Left renal pelvis (tissue), 4 donors: Measurements from ENCODE around the gene GPC5. TPM values are rescaled to one million over a fixed set of nuclear protein-coding genes. Genes with fewer than 3 reads are reported as not detected.

Source experiments
- DNase-seq, 4 donors: peaks; one replicate each; pipeline ENCODE4 v3.0.0-alpha.2; 2013; ENCODE audit warnings: low read depth in 4 of 4, low spot score in 3 of 4
- polyA plus RNA-seq, 4 donors: library from polyadenylated mRNA; unstranded; fragments of 120-200 nt; gene quantifications; one replicate each; pipeline ENCODE4 v1.2.1, GENCODE V29; 2013; ENCODE audit not compliant: insufficient read length in 4 of 4

GPC5 gene
- polyA plus RNA-seq, 4 donors: 1.8 to 5.2 (median 3.4) TPM

DNA sequence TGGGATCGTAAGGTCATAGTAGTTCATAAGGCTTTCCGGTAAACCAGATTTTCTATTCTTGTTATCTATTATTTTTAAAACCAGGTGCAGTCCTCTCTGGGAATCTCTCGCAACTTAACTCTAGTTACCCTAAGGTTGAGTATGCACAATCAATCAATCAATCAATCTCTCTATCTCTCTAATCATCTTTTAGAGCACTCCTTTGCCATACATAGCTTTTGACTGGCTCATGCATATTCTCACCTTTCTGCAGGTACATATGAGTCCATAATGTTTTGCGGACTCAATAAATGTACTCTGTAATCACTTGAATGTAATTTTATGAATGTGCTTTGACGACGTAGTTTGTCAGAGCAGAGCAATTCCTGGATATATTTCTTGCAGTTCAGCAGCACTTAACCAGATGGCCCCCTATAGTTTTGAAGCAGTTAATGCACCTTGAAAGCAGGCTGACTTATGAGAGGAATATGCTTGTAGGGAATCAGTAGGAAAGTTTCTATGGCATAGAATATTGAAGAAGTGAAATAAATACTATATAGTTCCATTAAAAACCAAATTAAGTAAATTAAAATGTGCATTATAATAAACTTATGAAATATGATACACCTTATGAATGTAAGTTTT, 524.7 kb downstream of the GPC5 start:
- DNase-seq: no peak

- no peak for DNase-seq
Observed at GRCh38 chr13:91930687-91931086, 532.3 kb downstream of the GPC5 start.

DNA sequence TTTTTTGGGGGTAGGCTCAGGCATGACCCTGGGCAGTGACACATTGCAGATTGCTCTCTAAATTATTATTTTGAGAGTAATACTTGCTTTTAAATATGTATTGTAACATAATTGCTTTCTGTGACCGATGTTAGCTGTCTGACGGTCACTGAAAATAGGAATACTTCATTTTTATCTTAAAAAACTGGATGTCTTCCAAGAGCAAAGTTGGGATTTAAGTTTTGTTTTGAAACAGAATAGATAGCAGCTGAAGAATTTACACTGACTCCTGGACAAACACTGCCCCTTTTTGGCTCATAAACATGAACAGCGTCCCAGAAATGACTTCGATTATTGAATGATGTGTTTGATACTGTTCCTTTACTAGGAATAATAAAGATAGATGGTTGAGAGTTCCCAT, 535.9 kb downstream of the GPC5 start:
- no peak for DNase-seq

DNA sequence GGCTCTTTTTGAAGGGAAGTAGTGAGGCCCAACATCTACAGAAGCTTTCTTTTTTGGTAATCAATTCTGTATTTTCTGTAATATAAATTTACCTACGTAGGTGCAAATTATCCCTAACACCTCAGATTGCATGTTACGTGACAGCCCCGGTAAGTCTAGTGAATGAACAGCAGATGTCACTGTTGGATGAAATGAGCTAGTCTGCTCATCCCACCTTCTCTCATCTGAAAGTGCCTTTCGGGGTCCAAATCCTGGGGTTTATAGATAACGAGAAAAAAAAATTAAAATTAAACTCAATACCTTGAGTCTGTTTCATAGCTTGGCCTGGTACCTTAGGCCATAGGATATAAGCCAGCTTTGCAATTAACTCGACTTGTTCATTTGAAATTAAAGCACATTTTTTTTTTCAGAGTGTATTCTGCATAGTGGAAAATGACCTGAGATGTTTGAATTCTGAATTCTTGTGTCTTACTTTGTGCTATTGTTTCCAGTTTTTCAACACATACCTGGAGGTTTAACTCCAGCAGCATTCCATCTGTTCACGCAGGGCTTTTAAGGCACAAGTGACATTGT, 548.2 kb downstream of the GPC5 start:
- peak in 2 of 4 donors; percentile 9 to 10 for DNase-seq

DNA sequence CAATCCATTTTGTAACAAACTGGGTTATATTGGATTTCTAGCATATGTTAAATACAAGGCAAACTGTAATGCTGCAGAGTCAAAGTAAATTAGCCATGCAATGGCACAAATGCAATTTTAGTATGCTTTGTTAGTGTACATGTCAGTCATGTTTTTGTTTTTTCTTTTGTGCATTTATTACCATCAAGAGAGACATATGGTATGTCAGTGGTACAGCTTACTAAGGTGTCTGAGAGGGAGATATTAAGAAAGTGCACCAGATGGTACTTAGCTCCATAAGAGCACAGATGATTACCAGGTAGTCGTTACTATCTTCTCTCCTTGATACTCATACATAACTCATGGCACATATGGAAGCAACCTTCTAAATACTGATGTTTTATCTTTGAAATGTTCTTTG, 550.3 kb downstream of the GPC5 start:
- DNase-seq: no peak

DNA sequence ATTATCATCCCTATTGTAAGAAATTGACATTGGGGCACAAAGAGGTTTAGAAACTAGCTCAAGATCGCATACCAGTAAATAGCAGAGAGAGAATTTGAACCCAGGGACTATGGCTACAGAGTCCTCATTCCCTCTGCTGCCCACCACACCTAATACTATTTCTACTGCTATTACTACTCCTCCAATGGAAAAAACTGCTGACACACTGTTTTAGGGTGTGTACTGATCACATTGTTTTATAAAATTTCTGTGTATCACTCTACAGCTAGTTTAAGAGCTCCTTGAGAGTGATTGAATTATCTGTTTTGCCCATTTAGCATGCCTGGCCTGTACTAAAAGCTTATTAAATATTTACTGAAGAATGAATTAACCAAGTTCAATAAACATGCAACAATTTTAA, 552.4 kb downstream of the GPC5 start:
- DNase-seq: no peak

DNA sequence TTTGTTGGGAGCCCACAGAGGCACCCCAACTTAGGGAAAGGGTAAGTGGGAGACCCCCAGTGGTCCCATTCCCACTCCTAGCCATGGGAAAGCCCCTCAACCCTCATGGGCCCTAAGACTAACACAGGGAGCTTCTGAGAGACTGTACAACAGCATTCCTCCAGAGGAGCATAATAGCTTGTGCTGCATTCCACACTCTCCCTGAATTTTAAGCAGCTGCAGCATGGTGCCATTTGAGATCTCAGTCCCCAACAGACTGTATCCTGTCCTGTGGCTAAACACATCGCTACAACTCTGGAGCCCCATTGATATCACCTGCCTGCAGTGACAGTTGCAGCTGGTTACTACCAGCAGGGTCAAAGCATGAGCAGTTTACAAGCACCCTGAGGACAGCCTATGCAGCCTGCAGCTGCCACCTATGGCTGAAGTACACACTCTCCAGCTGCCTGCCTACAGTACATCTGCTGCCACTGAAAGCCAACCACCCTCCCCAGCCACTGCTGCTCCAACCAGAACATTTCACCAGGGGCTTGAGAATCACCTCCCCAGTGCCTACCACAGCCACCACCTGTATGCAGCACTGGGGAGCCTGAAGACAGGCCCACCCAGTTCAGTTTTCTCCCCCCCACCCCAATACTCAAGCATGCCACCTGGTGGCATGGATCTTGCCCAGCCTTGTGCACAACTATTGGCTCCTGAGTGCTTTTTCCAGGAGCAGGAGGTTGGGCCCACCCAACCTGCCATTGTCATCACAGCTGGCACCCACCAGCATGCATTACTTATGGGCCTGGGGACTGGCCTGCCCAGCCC, 557.3 kb downstream of the GPC5 start:
- no peak for DNase-seq

- DNase-seq: no peak
Observed at GRCh38 chr13:91960947-91961346, 562.5 kb downstream of the GPC5 start.

- no peak for DNase-seq
Observed at GRCh38 chr13:91962946-91963345, 564.5 kb downstream of the GPC5 start.

DNA sequence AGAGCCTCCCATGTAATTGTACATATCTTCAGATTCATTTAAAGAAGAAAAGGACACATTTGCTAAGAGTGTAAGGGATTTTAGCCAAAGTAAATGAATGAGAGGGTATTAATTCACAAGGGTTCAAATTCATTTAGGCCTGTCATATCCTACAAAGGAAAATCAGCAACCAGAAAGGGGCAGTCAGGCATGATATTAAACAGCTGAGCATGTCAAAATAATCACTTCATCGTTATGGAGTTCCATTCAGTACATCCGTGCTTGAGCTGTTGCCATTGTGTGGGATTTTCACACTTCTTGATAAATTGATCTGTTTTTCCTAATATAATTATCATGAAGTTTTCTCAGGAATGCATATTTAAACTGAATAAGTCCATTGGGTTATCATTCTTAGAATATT, 567.1 kb downstream of the GPC5 start:
- DNase-seq: no peak

GRCh38 chr13:91978571-91978970, 580.1 kb downstream of the GPC5 start:
- DNase-seq: no peak

GRCh38 chr13:91986761-91987483, 588.5 kb downstream of the GPC5 start:
- peak in 1 of 4 donors; percentile 11 for DNase-seq

GRCh38 chr13:91988331-91988730, 589.9 kb downstream of the GPC5 start:
- no peak for DNase-seq

- no peak for DNase-seq
Observed at GRCh38 chr13:92012787-92013186, 614.4 kb downstream of the GPC5 start.

- DNase-seq: no peak
Observed at GRCh38 chr13:92017737-92018136, 619.3 kb downstream of the GPC5 start.

- no peak for DNase-seq
Observed at GRCh38 chr13:92028695-92029094, 630.3 kb downstream of the GPC5 start.

- DNase-seq: no peak
Observed at GRCh38 chr13:92029641-92030040, 631.2 kb downstream of the GPC5 start.

- DNase-seq: no peak
Observed at GRCh38 chr13:92038905-92039304, 640.5 kb downstream of the GPC5 start.

DNA sequence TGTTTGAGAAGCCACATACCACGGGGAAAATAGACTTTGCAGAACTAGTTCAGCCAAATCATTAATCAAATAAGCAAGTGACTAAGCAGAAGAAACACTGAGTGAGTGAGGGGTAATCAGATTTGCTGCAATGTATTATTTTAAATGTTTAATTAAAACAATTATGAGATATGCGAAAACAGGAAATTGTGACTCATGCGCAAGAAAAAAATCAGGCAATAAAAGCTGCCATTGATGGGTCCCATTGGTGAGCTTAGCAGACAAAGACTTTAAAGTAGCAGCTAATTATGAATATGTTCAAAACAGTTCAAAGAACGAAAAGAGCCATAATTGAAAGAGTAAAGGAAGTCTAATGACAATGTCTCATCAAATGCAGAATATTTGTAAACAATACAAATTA, 644.1 kb downstream of the GPC5 start:
- DNase-seq: no peak

GRCh38 chr13:92044351-92044750, 645.9 kb downstream of the GPC5 start:
- no peak for DNase-seq

GRCh38 chr13:92054389-92054788, 656.0 kb downstream of the GPC5 start:
- no peak for DNase-seq
